Activated CD8-positive, alpha-beta memory T cell treated with anti-CD3 and anti-CD28 coated beads for 1 hour (primary cell): ENCODE measurements around the gene ABCC1.
"Not testable (repeated sequence)": the region's sequence is repeated elsewhere in the genome, so short reads cannot be mapped to it uniquely, and the experiment has no call there.

Source experiments
- DNase-seq, 2 donors: peaks; one replicate each; pipeline ENCODE4 v3.0.0-alpha.2; 2020; ENCODE audit warnings: low read depth in 1 of 2; ENCODE audit errors: extremely low read depth in 1 of 2

Gene ABCC1

DNA sequence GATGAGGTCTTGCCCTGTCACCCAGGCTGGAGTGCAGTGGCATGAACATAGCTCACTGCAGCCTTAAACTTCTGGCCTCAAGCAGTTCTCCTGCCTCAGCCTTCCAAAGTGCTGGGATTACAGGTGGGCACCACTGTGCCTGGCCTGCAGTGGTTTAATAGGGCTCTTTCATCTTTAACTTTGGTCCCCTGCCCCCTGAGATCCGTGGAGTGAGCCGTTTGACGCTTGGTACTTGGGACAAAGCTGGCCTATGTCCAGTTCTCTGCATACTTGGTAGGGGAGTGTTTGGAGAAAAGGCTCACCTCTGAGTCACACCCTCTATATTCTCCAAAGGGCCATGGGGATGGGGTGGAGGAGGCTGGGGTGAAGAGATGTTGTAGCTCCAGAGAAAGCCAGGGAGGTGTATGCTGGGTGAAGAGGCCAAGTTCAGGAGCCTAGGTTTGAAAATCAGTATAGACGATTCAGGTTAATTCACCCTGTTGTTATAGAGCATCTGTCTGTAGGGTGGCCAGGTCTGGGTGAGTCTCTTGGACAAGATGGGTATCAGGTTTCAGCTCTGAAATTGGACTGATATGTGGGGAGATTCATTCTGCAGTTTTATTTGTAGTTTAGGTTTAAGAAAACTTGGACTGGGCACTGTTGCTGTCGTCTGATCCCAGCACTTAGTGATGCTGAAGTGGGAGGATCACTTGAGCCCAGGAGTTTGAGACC, 17.6 kb downstream of the ABCC1 start:
- no peak for DNase-seq

DNA sequence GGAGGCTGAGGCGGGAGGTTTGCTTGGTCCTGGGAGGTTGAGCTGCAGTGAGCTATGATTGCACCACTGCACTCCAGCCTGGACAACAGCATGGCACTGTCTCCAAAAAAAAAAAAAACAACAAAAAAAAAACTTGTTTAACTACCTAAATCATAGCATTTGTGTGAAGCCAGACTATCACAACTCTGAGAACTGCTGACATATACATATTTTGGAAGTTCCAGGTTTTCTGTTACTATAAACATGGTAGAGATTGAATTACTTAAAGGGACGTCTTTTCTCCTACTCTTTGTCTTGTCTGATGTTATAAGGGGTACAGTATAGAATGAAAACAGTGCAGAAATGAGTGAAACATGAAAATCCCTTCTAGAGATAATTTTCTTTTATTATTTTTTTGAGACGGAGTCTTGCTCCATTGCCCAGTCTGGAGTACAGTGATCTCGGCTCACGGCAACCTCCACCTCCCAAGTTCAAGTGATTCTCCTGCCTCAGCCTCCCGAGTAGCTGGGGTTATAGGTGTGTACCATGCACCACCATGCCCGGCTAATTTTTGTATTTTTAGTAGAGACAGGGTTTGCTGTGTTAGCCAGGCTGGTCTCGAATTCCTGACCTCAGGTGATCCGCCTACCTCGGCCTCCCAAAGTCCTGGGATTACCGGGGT, 18.4 kb downstream of the ABCC1 start:
- no peak for DNase-seq

- no peak for DNase-seq
Observed at GRCh38 chr16:15970202-15970601, 20.8 kb downstream of the ABCC1 start.

- no peak for DNase-seq
Observed at GRCh38 chr16:15970743-15971439, 21.5 kb downstream of the ABCC1 start.

DNA sequence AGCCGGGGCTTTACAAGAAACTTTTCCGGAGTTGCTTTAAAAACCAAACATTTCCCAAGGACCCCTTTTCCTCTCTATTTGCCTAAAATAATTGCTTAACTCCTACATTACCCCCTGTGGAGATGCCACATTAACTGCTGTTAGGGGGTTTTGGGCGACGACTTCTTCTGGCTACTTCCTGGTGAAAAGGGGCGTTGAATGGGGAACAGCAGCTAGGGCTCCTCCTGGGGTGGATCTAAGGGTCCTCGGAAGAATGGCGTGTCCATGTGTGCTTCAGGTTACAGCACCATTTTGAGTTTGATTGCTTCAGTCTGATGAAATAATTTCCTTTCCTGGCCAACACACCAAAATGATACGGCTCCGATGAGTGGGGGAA, 22.0 kb downstream of the ABCC1 start:
- no peak for DNase-seq

DNA sequence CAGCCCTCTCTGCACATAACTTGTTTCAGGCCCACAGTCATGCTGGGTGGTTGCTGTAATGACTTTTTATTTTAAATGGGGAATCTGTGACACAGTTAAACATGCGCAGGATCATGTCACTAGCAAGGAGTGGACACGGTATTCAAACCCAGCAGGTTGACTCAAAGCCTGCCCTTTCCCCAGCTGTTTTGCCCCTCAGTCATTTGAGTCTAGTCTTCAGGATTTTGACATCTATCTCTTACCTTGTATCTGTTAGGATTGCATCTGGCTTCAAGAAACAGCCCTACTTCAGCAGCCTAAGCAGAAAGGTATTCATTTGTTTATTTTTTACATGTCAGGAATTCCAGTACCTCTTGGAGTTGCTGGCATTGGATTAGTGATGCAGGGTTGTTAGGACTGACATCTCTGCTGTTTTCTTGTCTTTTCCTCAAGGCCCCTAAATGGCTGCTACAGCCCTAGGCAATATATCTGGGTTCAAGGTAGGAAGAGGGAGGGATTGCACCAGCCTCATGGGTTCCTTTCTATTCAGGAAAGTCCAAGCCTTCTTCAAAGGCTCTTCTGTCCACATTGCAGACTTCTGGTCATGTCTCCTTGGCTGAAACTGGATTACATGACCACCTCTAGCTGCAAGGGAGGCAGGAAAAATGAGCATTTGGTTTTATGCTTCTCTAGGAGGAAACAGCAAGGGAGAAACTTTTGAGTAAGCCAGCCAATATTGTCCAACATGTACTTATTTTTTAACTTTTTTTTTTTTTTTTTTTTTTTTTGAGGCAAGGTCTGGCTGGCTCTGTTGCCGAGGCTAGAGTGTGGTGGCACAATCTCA, 22.8 kb downstream of the ABCC1 start:
- no peak for DNase-seq

- no peak for DNase-seq
Observed at GRCh38 chr16:15973421-15973820, 24.0 kb downstream of the ABCC1 start.

- DNase-seq = no peak
Observed at GRCh38 chr16:15974057-15974456, 24.6 kb downstream of the ABCC1 start.

DNA sequence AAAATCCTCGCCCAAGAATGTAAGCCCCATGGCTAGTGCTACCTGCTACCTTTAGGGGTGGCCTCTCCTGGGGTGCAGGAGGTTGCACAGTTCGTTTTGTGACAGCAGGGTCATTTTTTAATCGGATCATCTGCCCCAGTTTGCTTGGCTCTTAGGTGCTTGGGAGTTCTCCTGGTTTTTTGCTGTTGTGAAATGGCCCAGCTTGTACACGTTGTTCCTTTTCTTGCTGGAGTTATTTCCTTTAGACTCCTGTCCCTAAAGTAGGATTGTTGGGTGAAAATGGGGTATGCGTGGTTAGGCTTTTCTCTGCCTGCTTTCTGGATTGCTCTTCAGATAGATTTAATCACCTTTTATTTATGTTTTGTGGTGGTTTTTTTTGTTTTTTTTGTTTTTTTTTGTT, 25.8 kb downstream of the ABCC1 start:
- DNase-seq = no peak

DNA sequence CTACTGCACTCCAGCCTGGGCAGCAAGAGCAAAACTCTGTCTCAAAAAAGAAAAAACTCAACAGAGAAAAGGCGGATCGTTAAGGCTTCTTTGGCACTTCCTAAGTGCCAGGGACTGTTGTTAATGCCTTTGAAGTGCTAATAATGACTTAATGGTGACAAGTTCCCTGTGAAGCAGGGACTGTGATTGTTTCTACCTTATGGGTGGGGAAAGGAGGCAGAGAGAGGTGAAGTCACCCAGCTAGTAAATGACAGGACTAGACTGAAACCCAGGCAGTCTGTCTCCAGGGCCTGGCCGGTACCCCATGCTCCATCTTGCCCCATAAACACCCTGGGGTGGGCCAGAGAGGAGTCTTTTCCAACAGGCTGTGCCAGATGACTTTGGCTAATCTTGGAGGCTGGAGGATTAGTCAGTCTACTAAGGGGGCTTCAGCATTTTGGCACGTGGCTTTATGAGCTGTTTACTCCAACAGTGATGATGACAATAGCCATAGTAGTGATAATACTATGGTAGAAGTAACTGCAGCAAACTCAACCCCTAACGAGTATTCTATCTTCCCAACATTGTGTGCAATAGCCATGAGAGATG, 26.9 kb downstream of the ABCC1 start:
- no peak for DNase-seq

GRCh38 chr16:15976929-15977637, 27.7 kb downstream of the ABCC1 start:
- DNase-seq = no peak

GRCh38 chr16:15979801-15980200, 30.4 kb downstream of the ABCC1 start:
- no peak for DNase-seq

GRCh38 chr16:15980329-15980728, 30.9 kb downstream of the ABCC1 start:
- no peak for DNase-seq

GRCh38 chr16:15981382-15981781, 32.0 kb downstream of the ABCC1 start:
- no peak for DNase-seq

DNA sequence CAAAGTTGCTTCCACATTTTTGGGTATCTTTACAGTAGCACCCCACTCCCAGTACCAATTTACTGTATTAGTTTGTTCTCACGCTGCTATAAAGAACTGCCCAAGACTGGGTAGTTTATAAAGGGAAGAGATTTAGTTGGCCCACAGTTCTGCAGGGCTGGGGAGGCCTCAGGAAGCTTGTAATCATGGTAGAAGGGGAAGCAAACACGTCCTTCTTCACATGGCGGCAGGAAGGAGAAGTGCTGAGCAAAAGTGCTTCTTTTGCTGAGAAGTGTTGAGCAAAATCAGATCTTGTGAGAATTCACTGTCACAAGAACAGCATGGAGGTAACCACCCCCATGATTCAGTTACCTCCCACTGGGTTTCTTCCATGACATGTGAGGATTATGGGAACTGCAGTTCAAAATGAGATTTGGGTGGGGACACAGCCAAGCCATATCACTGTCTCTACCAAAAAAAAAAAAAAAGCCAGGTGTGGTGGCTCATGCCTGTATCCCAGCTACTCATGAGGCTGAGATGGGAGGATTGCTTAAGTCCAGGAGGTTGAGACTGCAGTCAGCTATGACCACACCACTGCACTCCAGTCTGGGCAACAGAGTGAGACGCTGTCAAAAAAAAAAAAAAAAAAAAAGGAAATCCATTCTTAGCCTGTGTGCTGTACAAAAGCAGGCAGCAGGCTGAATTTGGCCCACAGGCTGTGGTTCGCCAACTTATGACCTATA, 32.9 kb downstream of the ABCC1 start:
- not testable (repeated sequence) for DNase-seq

GRCh38 chr16:15983898-15984297, 34.5 kb downstream of the ABCC1 start:
- no peak for DNase-seq

DNA sequence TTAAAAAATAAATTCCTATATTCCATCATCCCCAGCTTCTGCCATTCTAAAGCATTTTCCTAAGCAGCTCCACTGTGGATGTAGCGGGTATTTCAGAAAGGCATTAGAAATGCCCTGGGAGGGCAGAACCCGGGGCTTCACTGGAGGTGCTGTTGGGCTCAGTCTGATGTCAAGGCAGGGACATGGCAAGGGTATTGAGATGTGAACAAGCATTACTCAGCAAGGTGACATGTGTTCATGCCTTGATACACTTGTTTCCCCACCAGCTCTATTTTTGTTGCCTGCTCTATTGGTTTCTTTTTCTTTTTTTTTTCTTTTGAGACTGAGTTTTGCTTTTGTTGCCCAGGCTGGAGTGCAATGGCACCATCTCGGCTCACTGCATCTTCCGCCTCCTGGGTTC, 35.7 kb downstream of the ABCC1 start:
- no peak for DNase-seq

GRCh38 chr16:15986261-15986660, 36.8 kb downstream of the ABCC1 start:
- DNase-seq = no peak

DNA sequence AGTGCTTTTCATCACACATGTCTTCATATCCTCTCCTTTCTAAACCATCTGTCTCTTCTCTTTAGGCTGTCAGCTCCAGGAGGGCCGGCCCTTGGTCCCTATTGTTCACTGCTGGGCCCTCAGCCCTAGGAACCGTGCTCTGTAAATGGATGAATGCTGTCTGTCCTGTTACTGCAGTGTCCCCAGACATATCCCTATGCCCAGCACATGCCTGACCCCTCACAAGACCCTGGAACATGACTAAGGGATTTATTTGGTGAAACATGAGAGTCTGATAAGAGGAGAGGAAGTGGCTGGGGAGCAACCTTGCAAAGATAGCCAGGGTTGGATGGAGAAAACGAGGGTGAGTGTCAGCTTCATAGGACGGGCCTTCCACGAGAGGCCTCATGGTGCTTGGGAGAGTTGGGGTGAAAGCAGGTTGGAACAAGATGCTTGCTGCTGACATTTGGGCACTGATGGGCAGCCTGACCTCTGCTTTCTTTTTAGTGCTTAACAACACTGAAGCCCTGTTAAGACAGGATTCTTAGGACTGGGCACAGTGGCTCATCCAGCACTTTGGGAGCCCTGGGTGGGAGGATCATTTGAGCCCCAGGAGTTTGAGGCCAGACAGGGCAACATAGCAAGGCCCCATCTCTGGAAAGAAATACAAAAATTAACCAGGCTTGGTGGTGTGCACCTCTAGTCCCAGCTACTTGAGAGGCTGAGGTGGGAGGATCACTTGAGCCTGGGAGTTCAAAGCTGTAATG, 39.0 kb downstream of the ABCC1 start:
- DNase-seq = no peak
